HCT116 (cell line): ENCODE measurements around the gene PRMT7. TPM values are rescaled to one million over a fixed set of nuclear protein-coding genes. Genes with fewer than 3 reads are reported as not detected.

Source experiments
- ATAC-seq: fragments of 200-7000 bp; cut with Tn5 transposase; 2 replicates; pipeline ENCODE4 v1.9.1; 2020; ENCODE audit warnings: mild to moderate bottlenecking, moderate library complexity
- BruUV-seq: library from RNA; stranded (reverse); fragments of 400-500 nt; replicated peaks from 2 replicates; lab custom pipeline; 2021; lab: Mats Ljungman, UMichigan
- CTCF ChIA-PET: fragments of 300-600 bp; sonication (Branson Sonifier 250); formaldehyde crosslinking; loops from one replicate; lab custom pipeline; 2021; ENCODE audit warnings: antibody characterized with exemption; lab: Charles Lee
- POLR2A ChIA-PET: fragments of 300-600, 350-600 bp; sonication (Branson Sonifier 250); formaldehyde crosslinking; loops from one replicate; lab custom pipeline; 2021; ENCODE audit warnings: antibody characterized with exemption; lab: Charles Lee
- RAD21 ChIA-PET, 2 experiments: fragments of 300-600 bp; sonication (Branson Sonifier 250); formaldehyde crosslinking; loops; one replicate each; lab custom pipeline; 2023; ENCODE audit warnings: low total read pairs in 2 of 2; ENCODE audit not compliant: uncharacterized antibody in 2 of 2, unreplicated experiment in 2 of 2, low non-redundant PET in 1 of 2; lab: Charles Lee
- DNase-seq: peaks from one replicate; pipeline ENCODE4 v3.0.0-alpha.2; 2010; ENCODE audit warnings: low read depth, low spot score
- H2AFZ ChIP-seq: fragments of 200-600 bp; shearing (Covaris generic), sonication (generic); 2 replicates; pipeline ENCODE4 v1.6.1; 2017; ENCODE audit warnings: low read depth, mixed run types, mixed read lengths, antibody characterized with exemption, low read length; ENCODE audit not compliant: poor library complexity, severe bottlenecking
- H3K27ac ChIP-seq: 2 replicates; pipeline ENCODE4 v1.5.1; 2012; ENCODE audit warnings: low read depth, low read length
- H3K27me3 ChIP-seq: fragments of 200-600 bp; sonication (generic); 2 replicates; pipeline ENCODE4 v1.6.1; 2016; ENCODE audit warnings: mixed run types, low read length, mixed read lengths; ENCODE audit not compliant: insufficient read depth
- H3K36me3 ChIP-seq, 2 experiments: fragments of 200-500 bp in 1 of 2; fragments of 200-600 bp in 1 of 2; sonication (Bioruptor generic) in 1 of 2; sonication (generic) in 1 of 2; 2 replicates each; pipeline versions ENCODE4 v1.5.1 to v1.6.1; 2014 to 2016; ENCODE audit warnings: low read length in 2 of 2, inconsistent platforms in 1 of 2, mixed read lengths in 1 of 2, mixed run types in 1 of 2; ENCODE audit not compliant: insufficient read depth in 2 of 2, control insufficient read depth in 1 of 2
- H3K4me1 ChIP-seq, 2 experiments: fragments of 200-600 bp in 1 of 2; sonication (generic) in 1 of 2; 2 replicates each; pipeline versions ENCODE4 v1.5.1 to v1.6.1; 2012 to 2017; ENCODE audit warnings: low read length in 2 of 2, inconsistent platforms in 1 of 2, mild to moderate bottlenecking in 1 of 2, mixed read lengths in 1 of 2, mixed run types in 1 of 2, moderate library complexity in 1 of 2; ENCODE audit not compliant: insufficient read depth in 2 of 2, control insufficient read depth in 1 of 2
- H3K4me2 ChIP-seq: fragments of 200-600 bp; sonication (generic); 2 replicates; pipeline ENCODE4 v1.6.1; 2017; ENCODE audit warnings: mixed run types, low read length, mixed read lengths
- H3K4me3 ChIP-seq, 2 experiments: fragments of 200-600 bp in 1 of 2; sonication (generic) in 1 of 2; replicated peaks in 1 of 2; 2 replicates each; pipeline ENCODE4 v1.5.1; 2011 to 2016; ENCODE audit warnings: low read length in 2 of 2, control low read depth in 1 of 2, low read depth in 1 of 2, mild to moderate bottlenecking in 1 of 2, mixed read lengths in 1 of 2, mixed run types in 1 of 2
- H3K79me2 ChIP-seq: fragments of 200-600 bp; sonication (generic); 2 replicates; pipeline ENCODE4 v1.6.1; 2017; ENCODE audit warnings: mild to moderate bottlenecking, mixed run types, low read length, moderate library complexity, mixed read lengths; ENCODE audit not compliant: insufficient read depth
- H3K9ac ChIP-seq: fragments of 200-600 bp; sonication (generic); 2 replicates; pipeline ENCODE4 v1.6.1; 2016; ENCODE audit warnings: low read length, mixed read lengths
- H3K9me2 ChIP-seq: fragments of 200-600 bp; sonication (generic), shearing (Covaris generic); 2 replicates; pipeline ENCODE4 v1.6.1; 2017; ENCODE audit warnings: mixed run types, mild to moderate bottlenecking, moderate library complexity; ENCODE audit not compliant: insufficient read depth
- H3K9me3 ChIP-seq, 2 experiments: fragments of 200-500 bp in 1 of 2; fragments of 200-600 bp in 1 of 2; sonication (Bioruptor generic) in 1 of 2; sonication (generic) in 1 of 2; 2 replicates each; pipeline ENCODE4 v1.6.1; 2014 to 2017; ENCODE audit warnings: low read length in 2 of 2, mixed read lengths in 2 of 2, inconsistent platforms in 1 of 2, low read depth in 1 of 2, mild to moderate bottlenecking in 1 of 2, mixed run types in 1 of 2, moderate library complexity in 1 of 2; ENCODE audit not compliant: control insufficient read depth in 1 of 2, insufficient read depth in 1 of 2
- H4K20me1 ChIP-seq: fragments of 200-600 bp; sonication (generic), shearing (Covaris generic); 2 replicates; pipeline ENCODE4 v1.6.1; 2017; ENCODE audit warnings: mixed run types, mild to moderate bottlenecking, moderate library complexity; ENCODE audit not compliant: insufficient read depth
- EGR1 ChIP-seq: IDR thresholded peaks from 2 replicates; pipeline ENCODE4 v1.6.1; 2012; ENCODE audit warnings: low read depth
- ELF1 ChIP-seq: IDR thresholded peaks from 2 replicates; pipeline ENCODE4 v1.6.1; 2012; ENCODE audit warnings: low read depth, borderline replicate concordance
- EZH2 ChIP-seq: fragments of 200-600 bp; sonication (generic); IDR thresholded peaks from 2 replicates; pipeline ENCODE4 v1.6.1; 2017; ENCODE audit warnings: antibody characterized with exemption, mixed run types
- JUND ChIP-seq: IDR thresholded peaks from 2 replicates; pipeline ENCODE4 v1.6.1; 2012
- POLR2A ChIP-seq: IDR thresholded peaks from 2 replicates; pipeline ENCODE4 v1.7.0; 2011; ENCODE audit warnings: borderline replicate concordance; ENCODE audit not compliant: insufficient read depth, insufficient read length; ENCODE audit errors: extremely low read depth
- POLR2AphosphoS5 ChIP-seq: IDR thresholded peaks from 2 replicates; pipeline ENCODE4 v1.6.1; 2011; ENCODE audit warnings: mild to moderate bottlenecking, low read depth, low read length, moderate library complexity
- SIN3A ChIP-seq: IDR thresholded peaks from 2 replicates; pipeline ENCODE4 v1.6.1; 2012; ENCODE audit warnings: low read depth
- SP1 ChIP-seq: IDR thresholded peaks from 2 replicates; pipeline ENCODE4 v1.6.1; 2012; ENCODE audit warnings: low read depth
- SRF ChIP-seq: IDR thresholded peaks from 2 replicates; pipeline ENCODE4 v1.6.1; 2012; ENCODE audit warnings: low read depth
- TCF7L2 ChIP-seq: IDR thresholded peaks from 2 replicates; pipeline ENCODE4 v1.7.0; 2011; ENCODE audit warnings: borderline replicate concordance, inconsistent platforms; ENCODE audit not compliant: insufficient read depth, insufficient read length; ENCODE audit errors: extremely low read depth
- ZFX ChIP-seq: fragments of 450-650 bp; IDR thresholded peaks from 2 replicates; pipeline ENCODE4 v1.6.1; 2017
- ZNF274 ChIP-seq: fragments of 200-500 bp; sonication (Bioruptor generic); IDR thresholded peaks from 2 replicates; pipeline ENCODE4 v1.6.1; 2014; ENCODE audit warnings: mild to moderate bottlenecking, low read depth, low read length, inconsistent platforms
- intact Hi-C: fragments of 100-400 bp; cut with micrococcal nuclease; formaldehyde crosslinking; loops from 2 replicates; pipeline ENCODE4 v1.10.0; 2022
- total RNA-seq: library from RNA; stranded (reverse); gene quantifications from one replicate; pipeline ENCODE4 v1.2.1, GENCODE V29; 2021; ENCODE audit not compliant: unreplicated experiment
- TF ChIP-seq, protein P1 (sequence below): IDR thresholded peaks from 2 replicates; pipeline ENCODE4 v1.6.1; 2012; ENCODE audit warnings: low read depth

Gene PRMT7
- total RNA-seq, 1 experiment from 2014 or later, result 34.4 TPM

GRCh38 chr16:68281368-68282063 lies 29.3 kb upstream of the PRMT7 start:
- POLR2A ChIA-PET, result no interaction called here
- ATAC-seq (no peak), DNase-seq (no peak)
- Histone ChIP-seq H3K9me3 (no peaks in the 10 kb centered on the region), H3K4me3 (no peak overlapping the region), H3K4me2 (no peak overlapping the region), H4K20me1 (no peaks in the 10 kb centered on the region), H3K36me3 (peaks cover 0 to 23% of the 10 kb centered on the region in 2 experiments; a peak in 2 of 4 replicates), H3K9me2 (no peaks in the 10 kb centered on the region), H3K79me2 (peaks cover 63% of the 10 kb centered on the region), H3K4me1 (no peaks in the 10 kb centered on the region), H2AFZ (no peak overlapping the region), H3K27me3 (no peaks in the 10 kb centered on the region), H3K9ac (no peak overlapping the region), H3K27ac (no peak overlapping the region)
- no TSS peak for BruUV-seq
- CTCF ChIA-PET, result no interaction called here
- intact Hi-C loops, result no loop called here
- TF ChIP-seq ZNF274, result no peak
- TF ChIP-seq SRF, result no peak
- no peak for TF ChIP-seq ELF1
- no peak for TF ChIP-seq TCF7L2
- TF ChIP-seq POLR2AphosphoS5, result no peak
- no peak for TF ChIP-seq ZFX
- TF ChIP-seq EZH2, result no peak
- no peak for TF ChIP-seq SIN3A
- no peak for TF ChIP-seq JUND
- no peak for TF ChIP-seq SP1
- no peak for TF ChIP-seq POLR2A
- TF ChIP-seq EGR1, result no peak
- TF ChIP-seq, protein P1, sequence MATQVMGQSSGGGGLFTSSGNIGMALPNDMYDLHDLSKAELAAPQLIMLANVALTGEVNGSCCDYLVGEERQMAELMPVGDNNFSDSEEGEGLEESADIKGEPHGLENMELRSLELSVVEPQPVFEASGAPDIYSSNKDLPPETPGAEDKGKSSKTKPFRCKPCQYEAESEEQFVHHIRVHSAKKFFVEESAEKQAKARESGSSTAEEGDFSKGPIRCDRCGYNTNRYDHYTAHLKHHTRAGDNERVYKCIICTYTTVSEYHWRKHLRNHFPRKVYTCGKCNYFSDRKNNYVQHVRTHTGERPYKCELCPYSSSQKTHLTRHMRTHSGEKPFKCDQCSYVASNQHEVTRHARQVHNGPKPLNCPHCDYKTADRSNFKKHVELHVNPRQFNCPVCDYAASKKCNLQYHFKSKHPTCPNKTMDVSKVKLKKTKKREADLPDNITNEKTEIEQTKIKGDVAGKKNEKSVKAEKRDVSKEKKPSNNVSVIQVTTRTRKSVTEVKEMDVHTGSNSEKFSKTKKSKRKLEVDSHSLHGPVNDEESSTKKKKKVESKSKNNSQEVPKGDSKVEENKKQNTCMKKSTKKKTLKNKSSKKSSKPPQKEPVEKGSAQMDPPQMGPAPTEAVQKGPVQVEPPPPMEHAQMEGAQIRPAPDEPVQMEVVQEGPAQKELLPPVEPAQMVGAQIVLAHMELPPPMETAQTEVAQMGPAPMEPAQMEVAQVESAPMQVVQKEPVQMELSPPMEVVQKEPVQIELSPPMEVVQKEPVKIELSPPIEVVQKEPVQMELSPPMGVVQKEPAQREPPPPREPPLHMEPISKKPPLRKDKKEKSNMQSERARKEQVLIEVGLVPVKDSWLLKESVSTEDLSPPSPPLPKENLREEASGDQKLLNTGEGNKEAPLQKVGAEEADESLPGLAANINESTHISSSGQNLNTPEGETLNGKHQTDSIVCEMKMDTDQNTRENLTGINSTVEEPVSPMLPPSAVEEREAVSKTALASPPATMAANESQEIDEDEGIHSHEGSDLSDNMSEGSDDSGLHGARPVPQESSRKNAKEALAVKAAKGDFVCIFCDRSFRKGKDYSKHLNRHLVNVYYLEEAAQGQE, result no peak
- RAD21 ChIA-PET, result no interaction called here
